Panc1 (cell line): Measurements from ENCODE around the gene EHD1. TPM values are rescaled to one million over a fixed set of nuclear protein-coding genes. Genes with fewer than 3 reads are reported as not detected.

Experiments used
- ATAC-seq: fragments of 200-7000 bp; cut with Tn5 transposase; 2 replicates; pipeline ENCODE4 v1.9.1; 2020; ENCODE audit warnings: mild to moderate bottlenecking, moderate library complexity
- BruUV-seq: library from RNA; stranded (reverse); fragments of 400-500 nt; replicated peaks from 2 replicates; lab custom pipeline; 2021; lab: Mats Ljungman, UMichigan
- CTCF ChIA-PET: fragments of 300-600 bp; sonication (Branson Sonifier 250); formaldehyde crosslinking; loops from one replicate; lab custom pipeline; 2022; ENCODE audit warnings: antibody characterized with exemption; lab: Charles Lee
- POLR2A ChIA-PET: fragments of 300-600 bp; sonication (Branson Sonifier 250); formaldehyde crosslinking; loops from one replicate; lab custom pipeline; 2022; ENCODE audit warnings: antibody characterized with exemption; lab: Charles Lee
- DNase-seq: peaks from one replicate; pipeline ENCODE4 v3.0.0-alpha.2; 2010; ENCODE audit warnings: low read depth, low spot score
- H3K27ac ChIP-seq: 2 replicates; pipeline ENCODE4 v1.5.1; 2011; ENCODE audit warnings: mild to moderate bottlenecking, low read length, inconsistent platforms
- H3K27me3 ChIP-seq: fragments of 200-500 bp; sonication (Bioruptor generic); 2 replicates; pipeline ENCODE4 v1.6.0; 2014; ENCODE audit warnings: low read length, inconsistent platforms; ENCODE audit not compliant: control insufficient read depth, insufficient read depth
- H3K36me3 ChIP-seq: fragments of 200-500 bp; sonication (Bioruptor generic); 2 replicates; pipeline ENCODE4 v1.5.1; 2014; ENCODE audit warnings: inconsistent platforms, mild to moderate bottlenecking, low read length, moderate library complexity; ENCODE audit not compliant: control insufficient read depth, insufficient read depth
- H3K4me1 ChIP-seq: 2 replicates; pipeline ENCODE4 v1.5.1; 2011; ENCODE audit warnings: inconsistent platforms, mild to moderate bottlenecking, low read length, moderate library complexity; ENCODE audit not compliant: control insufficient read depth, insufficient read depth
- H3K4me3 ChIP-seq, 2 experiments: 2 replicates each; pipeline ENCODE4 v1.5.1; 2011 to 2012; ENCODE audit warnings: low read depth in 2 of 2, low read length in 2 of 2, mild to moderate bottlenecking in 2 of 2, inconsistent platforms in 1 of 2, moderate library complexity in 1 of 2
- H3K9me3 ChIP-seq: fragments of 200-500 bp; sonication (Bioruptor generic); 2 replicates; pipeline ENCODE4 v1.5.1; 2014; ENCODE audit warnings: low read depth, mild to moderate bottlenecking, inconsistent platforms, low read length, moderate library complexity; ENCODE audit not compliant: control insufficient read depth, insufficient read depth
- POLR2AphosphoS5 ChIP-seq: IDR thresholded peaks from 2 replicates; pipeline ENCODE4 v1.6.1; 2012; ENCODE audit warnings: mild to moderate bottlenecking, low read depth, low read length, moderate library complexity
- SIN3A ChIP-seq: IDR thresholded peaks from 2 replicates; pipeline ENCODE4 v1.6.1; 2012; ENCODE audit warnings: low read depth, mild to moderate bottlenecking, low read length, moderate library complexity, borderline replicate concordance; ENCODE audit not compliant: insufficient read depth
- TCF7L2 ChIP-seq: IDR thresholded peaks from 2 replicates; pipeline ENCODE4 v1.6.1; 2011; ENCODE audit warnings: mild to moderate bottlenecking, low read depth, low read length, inconsistent platforms
- in situ Hi-C: cut with HindIII; loops from 2 replicates; pipeline ENCODE4 v1.10.0; 2016; ENCODE audit warnings: low sequenced_read_pairs, low pct_unique_long_range_greater_than_20kb
- intact Hi-C: fragments of 100-400 bp; cut with micrococcal nuclease; formaldehyde crosslinking; loops from one replicate; pipeline ENCODE4 v1.10.0; 2022; ENCODE audit not compliant: unreplicated experiment
- total RNA-seq: library from RNA; stranded (reverse); gene quantifications from one replicate; pipeline ENCODE4 v1.2.1, GENCODE V29; 2021; ENCODE audit not compliant: unreplicated experiment
- TF ChIP-seq, protein P1 (sequence below): fragments of 450-650 bp; IDR thresholded peaks from 2 replicates; pipeline ENCODE4 v1.5.1; 2017; ENCODE audit warnings: mild to moderate bottlenecking
- TF ChIP-seq, protein P2 (sequence below), 2 experiments: IDR thresholded peaks; 2 replicates each; pipeline ENCODE4 v1.6.1; 2011 to 2012; ENCODE audit warnings: low read depth in 2 of 2, control low read depth in 1 of 2, low read length in 1 of 2, mild to moderate bottlenecking in 1 of 2, moderate library complexity in 1 of 2; ENCODE audit not compliant: insufficient read depth in 1 of 2

EHD1 gene
- total RNA-seq, 1 experiment from 2014 or later: 186 TPM

DNA sequence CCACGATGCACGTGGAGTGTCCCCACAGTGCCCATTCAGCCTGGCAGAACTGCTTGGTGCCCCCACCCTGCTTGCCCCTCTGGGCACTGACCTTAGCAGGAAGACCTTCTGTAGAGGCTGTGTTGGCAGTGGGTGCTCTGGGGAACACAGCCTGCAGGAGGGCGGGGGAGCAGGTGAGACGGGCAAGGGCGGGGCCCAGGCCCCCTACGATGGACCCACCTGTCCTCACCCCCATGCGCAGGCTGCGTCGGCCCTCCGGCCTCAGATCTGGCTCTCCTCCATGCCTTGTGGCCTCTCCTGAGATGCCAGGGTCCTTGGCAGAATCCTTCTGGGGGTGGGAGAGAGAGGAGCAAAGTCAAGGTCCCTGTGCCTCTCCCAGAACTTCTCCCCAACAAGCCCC is 44.9 kb downstream of the EHD1 start:
- intact Hi-C loops (no loop called here), in situ Hi-C loops (no loop called here)
- ATAC-seq (no peak), DNase-seq (no peak)
- no TSS peak for BruUV-seq
- H3K4me3 ChIP-seq: no peak overlapping the region
- no peak overlapping the region for H3K27ac ChIP-seq
- TF ChIP-seq, protein P1, sequence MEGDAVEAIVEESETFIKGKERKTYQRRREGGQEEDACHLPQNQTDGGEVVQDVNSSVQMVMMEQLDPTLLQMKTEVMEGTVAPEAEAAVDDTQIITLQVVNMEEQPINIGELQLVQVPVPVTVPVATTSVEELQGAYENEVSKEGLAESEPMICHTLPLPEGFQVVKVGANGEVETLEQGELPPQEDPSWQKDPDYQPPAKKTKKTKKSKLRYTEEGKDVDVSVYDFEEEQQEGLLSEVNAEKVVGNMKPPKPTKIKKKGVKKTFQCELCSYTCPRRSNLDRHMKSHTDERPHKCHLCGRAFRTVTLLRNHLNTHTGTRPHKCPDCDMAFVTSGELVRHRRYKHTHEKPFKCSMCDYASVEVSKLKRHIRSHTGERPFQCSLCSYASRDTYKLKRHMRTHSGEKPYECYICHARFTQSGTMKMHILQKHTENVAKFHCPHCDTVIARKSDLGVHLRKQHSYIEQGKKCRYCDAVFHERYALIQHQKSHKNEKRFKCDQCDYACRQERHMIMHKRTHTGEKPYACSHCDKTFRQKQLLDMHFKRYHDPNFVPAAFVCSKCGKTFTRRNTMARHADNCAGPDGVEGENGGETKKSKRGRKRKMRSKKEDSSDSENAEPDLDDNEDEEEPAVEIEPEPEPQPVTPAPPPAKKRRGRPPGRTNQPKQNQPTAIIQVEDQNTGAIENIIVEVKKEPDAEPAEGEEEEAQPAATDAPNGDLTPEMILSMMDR: no peak
- TF ChIP-seq, protein P2, sequence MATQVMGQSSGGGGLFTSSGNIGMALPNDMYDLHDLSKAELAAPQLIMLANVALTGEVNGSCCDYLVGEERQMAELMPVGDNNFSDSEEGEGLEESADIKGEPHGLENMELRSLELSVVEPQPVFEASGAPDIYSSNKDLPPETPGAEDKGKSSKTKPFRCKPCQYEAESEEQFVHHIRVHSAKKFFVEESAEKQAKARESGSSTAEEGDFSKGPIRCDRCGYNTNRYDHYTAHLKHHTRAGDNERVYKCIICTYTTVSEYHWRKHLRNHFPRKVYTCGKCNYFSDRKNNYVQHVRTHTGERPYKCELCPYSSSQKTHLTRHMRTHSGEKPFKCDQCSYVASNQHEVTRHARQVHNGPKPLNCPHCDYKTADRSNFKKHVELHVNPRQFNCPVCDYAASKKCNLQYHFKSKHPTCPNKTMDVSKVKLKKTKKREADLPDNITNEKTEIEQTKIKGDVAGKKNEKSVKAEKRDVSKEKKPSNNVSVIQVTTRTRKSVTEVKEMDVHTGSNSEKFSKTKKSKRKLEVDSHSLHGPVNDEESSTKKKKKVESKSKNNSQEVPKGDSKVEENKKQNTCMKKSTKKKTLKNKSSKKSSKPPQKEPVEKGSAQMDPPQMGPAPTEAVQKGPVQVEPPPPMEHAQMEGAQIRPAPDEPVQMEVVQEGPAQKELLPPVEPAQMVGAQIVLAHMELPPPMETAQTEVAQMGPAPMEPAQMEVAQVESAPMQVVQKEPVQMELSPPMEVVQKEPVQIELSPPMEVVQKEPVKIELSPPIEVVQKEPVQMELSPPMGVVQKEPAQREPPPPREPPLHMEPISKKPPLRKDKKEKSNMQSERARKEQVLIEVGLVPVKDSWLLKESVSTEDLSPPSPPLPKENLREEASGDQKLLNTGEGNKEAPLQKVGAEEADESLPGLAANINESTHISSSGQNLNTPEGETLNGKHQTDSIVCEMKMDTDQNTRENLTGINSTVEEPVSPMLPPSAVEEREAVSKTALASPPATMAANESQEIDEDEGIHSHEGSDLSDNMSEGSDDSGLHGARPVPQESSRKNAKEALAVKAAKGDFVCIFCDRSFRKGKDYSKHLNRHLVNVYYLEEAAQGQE (IDR thresholded peaks at IDR 0.05; ENCODE audit: insufficient read depth in 1 of 2, low read depth in 2 of 2, low read length in 1 of 2): no peak
- TF ChIP-seq POLR2AphosphoS5: no peak
- TF ChIP-seq SIN3A: no peak
- no peak for TF ChIP-seq TCF7L2
- CTCF ChIA-PET: interaction anchor here (1.5 kb wide), 1 partner anchor 11 kb away, joined by 3 read pairs; the partner anchor contains the start of gene CDC42BPG
- H3K36me3 ChIP-seq: no peaks in the 10 kb centered on the region
- POLR2A ChIA-PET: no interaction called here
- H3K4me1 ChIP-seq: peaks cover 18% of the 10 kb centered on the region
- H3K9me3 ChIP-seq: no peaks in the 10 kb centered on the region
- no peaks in the 10 kb centered on the region for H3K27me3 ChIP-seq

DNA sequence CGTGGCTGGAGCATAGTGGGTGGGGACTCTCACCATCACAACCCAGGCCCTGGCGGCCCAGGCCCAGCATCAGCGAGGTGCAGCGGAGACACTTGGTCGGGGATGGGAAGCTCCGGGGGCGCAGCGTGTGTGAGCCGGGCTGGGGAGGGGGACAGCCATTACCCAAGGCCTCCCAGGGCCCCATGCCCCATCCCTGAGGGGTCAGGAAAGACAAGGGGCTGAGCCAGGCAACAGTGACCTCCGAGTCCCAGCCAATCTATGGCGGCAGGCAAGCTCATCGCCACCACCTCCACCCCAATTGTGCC is 45.3 kb downstream of the EHD1 start:
- no TSS peak for BruUV-seq
- DNase-seq: no peak
- no peak overlapping the region for H3K4me3 ChIP-seq
- ChIA-PET CTCF (no interaction called here), POLR2A (no interaction called here)
- in situ Hi-C loops (no loop called here), intact Hi-C loops (no loop called here)
- no peak for ATAC-seq
- H3K36me3 ChIP-seq: no peaks in the 10 kb centered on the region
- peaks cover 18% of the 10 kb centered on the region for H3K4me1 ChIP-seq
- H3K9me3 ChIP-seq: no peaks in the 10 kb centered on the region
- TF ChIP-seq POLR2AphosphoS5: no peak
- TF ChIP-seq, protein P2 (IDR thresholded peaks at IDR 0.05; ENCODE audit: insufficient read depth in 1 of 2, low read depth in 2 of 2, low read length in 1 of 2): no peak
- no peak for TF ChIP-seq TCF7L2
- TF ChIP-seq, protein P1: no peak
- no peak for TF ChIP-seq SIN3A
- H3K27ac ChIP-seq: no peak overlapping the region
- H3K27me3 ChIP-seq: no peaks in the 10 kb centered on the region
